Measurements from ENCODE around the gene ADORA3. TPM values are rescaled to one million over a fixed set of nuclear protein-coding genes. Genes with fewer than 3 reads are reported as not detected.

ADORA3 gene
- total RNA-seq (ENCODE audit: low replicate concordance): not detected in 2 replicates

- Histone ChIP-seq H3F3A (ENCODE audit: low read depth) (peaks cover 5% of the 10 kb centered on the region), H3K36me3 (no peaks in the 10 kb centered on the region), H3K27ac (no peak within 1 kb of the TSS), H3K27me3 (no peaks in the 10 kb centered on the region), H2AFZ (replicated peaks) (no peak within 1 kb of the TSS), H3K9me3 (ENCODE audit: low read depth) (no peaks in the 10 kb centered on the region), H3K4me3 (no peak within 1 kb of the TSS), H3K9ac (no peak within 1 kb of the TSS), H3K79me2 (ENCODE audit: low read depth) (no peaks in the 10 kb centered on the region), H3K4me2 (no peak within 1 kb of the TSS), H4K20me1 (ENCODE audit: low read depth) (no peaks in the 10 kb centered on the region), H3K4me1 (peaks cover 5% of the 10 kb centered on the region)
- Mint-ChIP-seq H3K4me3 (no peak within 1 kb of the TSS), H3K9me3 (no peaks in the 10 kb centered on the region), H3K4me1 (peaks cover 11% of the 10 kb centered on the region), H3K27me3 (ENCODE audit: insufficient read depth, low read depth) (no peaks in the 10 kb centered on the region), H3K36me3 (no peaks in the 10 kb centered on the region), H3K27ac (no peak within 1 kb of the TSS)
- no peak for DNase-seq (ENCODE audit: low spot score)
- TF ChIP-seq EZH2phosphoT487 (IDR thresholded peaks at IDR 0.05): no peak
- no peak for TF ChIP-seq EZH2 (IDR thresholded peaks at IDR 0.05)
- TF ChIP-seq CTCF (IDR thresholded peaks at IDR 0.05): no peak
These were observed at the start of gene ADORA3, which contains the start of gene TMIGD3 for GRCh38 chr1:111503585-111504060. TSS of gene ADORA3 (minus strand) at chr1:111503633. CDS start at chr1:111503354, 279 bp downstream. TSS of gene TMIGD3 (minus strand) at chr1:111503633. CDS start at chr1:111503354, 279 bp downstream.

- H3K27ac ChIP-seq: no peak overlapping the region
- Mint-ChIP-seq H3K27ac (no peak overlapping the region), H3K36me3 (no peaks in the 10 kb centered on the region), H3K27me3 (ENCODE audit: insufficient read depth, low read depth) (no peaks in the 10 kb centered on the region), H3K9me3 (no peaks in the 10 kb centered on the region), H3K4me1 (no peaks in the 10 kb centered on the region), H3K4me3 (no peak overlapping the region)
- H3K27me3 ChIP-seq: no peaks in the 10 kb centered on the region
- H2AFZ ChIP-seq (replicated peaks): no peak overlapping the region
- no peak overlapping the region for H3K4me3 ChIP-seq
- H3K4me1 ChIP-seq: no peaks in the 10 kb centered on the region
- no peaks in the 10 kb centered on the region for H3F3A ChIP-seq (ENCODE audit: low read depth)
- H3K9ac ChIP-seq: no peak overlapping the region
- H4K20me1 ChIP-seq (ENCODE audit: low read depth): no peaks in the 10 kb centered on the region
- no peaks in the 10 kb centered on the region for H3K79me2 ChIP-seq (ENCODE audit: low read depth)
- no peaks in the 10 kb centered on the region for H3K9me3 ChIP-seq (ENCODE audit: low read depth)
- TF ChIP-seq CTCF (IDR thresholded peaks at IDR 0.05) (no peak), EZH2phosphoT487 (IDR thresholded peaks at IDR 0.05) (no peak), EZH2 (IDR thresholded peaks at IDR 0.05) (no peak)
- no peak for DNase-seq (ENCODE audit: low spot score)
- H3K4me2 ChIP-seq: no peak overlapping the region
- no peaks in the 10 kb centered on the region for H3K36me3 ChIP-seq
These were observed 49.8 kb upstream of the ADORA3 start for GRCh38 chr1:111553196-111553595.

- Mint-ChIP-seq H3K4me1 (no peaks in the 10 kb centered on the region), H3K27me3 (ENCODE audit: insufficient read depth, low read depth) (no peaks in the 10 kb centered on the region), H3K36me3 (no peaks in the 10 kb centered on the region), H3K27ac (no peak overlapping the region), H3K4me3 (no peak overlapping the region), H3K9me3 (no peaks in the 10 kb centered on the region)
- DNase-seq (ENCODE audit: low spot score): no peak
- Histone ChIP-seq H3F3A (ENCODE audit: low read depth) (no peaks in the 10 kb centered on the region), H3K9me3 (ENCODE audit: low read depth) (no peaks in the 10 kb centered on the region), H3K27me3 (no peaks in the 10 kb centered on the region), H3K4me2 (no peak overlapping the region), H3K4me3 (no peak overlapping the region), H3K9ac (no peak overlapping the region), H3K79me2 (ENCODE audit: low read depth) (no peaks in the 10 kb centered on the region), H3K4me1 (no peaks in the 10 kb centered on the region), H3K36me3 (no peaks in the 10 kb centered on the region), H4K20me1 (ENCODE audit: low read depth) (no peaks in the 10 kb centered on the region), H2AFZ (replicated peaks) (no peak overlapping the region), H3K27ac (no peak overlapping the region)
- TF ChIP-seq EZH2 (IDR thresholded peaks at IDR 0.05) (no peak), EZH2phosphoT487 (IDR thresholded peaks at IDR 0.05) (no peak), CTCF (IDR thresholded peaks at IDR 0.05) (no peak)
These were observed 49.2 kb upstream of the ADORA3 start for GRCh38 chr1:111552587-111552986.
